A549 (cell line): ENCODE results near the gene SSR2. TPM values are rescaled to one million over a fixed set of nuclear protein-coding genes. Genes with fewer than 3 reads are reported as not detected.

Experiments used
- ATAC-seq, 2 experiments: fragments of 200-7000 bp in 1 of 2; fragments of >200 bp in 1 of 2; cut with Nextera tagmentation in 1 of 2; cut with Tn5 transposase in 1 of 2; 3 replicates each; pipeline versions ENCODE4 v1.8.0 to v1.9.1; 2018 to 2020; ENCODE audit warnings: mild to moderate bottlenecking in 1 of 2, moderate library complexity in 1 of 2
- CTCF ChIA-PET: fragments of 300-600 bp; sonication (Branson Sonifier 250); formaldehyde crosslinking; extraction: SDS; loops from one replicate; lab custom pipeline; 2021; ENCODE audit warnings: antibody characterized with exemption, inconsistent platforms; lab: Yijun Ruan, JAX
- POLR2A ChIA-PET: fragments of 350-600 bp; formaldehyde crosslinking; extraction: SDS; loops from one replicate; lab custom pipeline; 2021; ENCODE audit warnings: antibody characterized with exemption, inconsistent platforms; lab: Yijun Ruan, JAX
- DNase-seq, 2 experiments: peaks; one replicate each; pipeline versions ENCODE4 v3.0.0 to v3.0.0-alpha.2; 2011 to 2016; ENCODE audit warnings: low read depth in 1 of 2, low spot score in 1 of 2
- FAIRE-seq: peaks from 2 replicates; lab custom pipeline; 2011; peaks lifted over from hg19 to GRCh38; lab: Jason Lieb, UNC
- H3K27ac ChIP-seq, 2 experiments: fragments of >200 bp; sonication (Bioruptor Twin); formaldehyde crosslinking; 3 replicates each; pipeline ENCODE4 v1.5.1; 2016 to 2017
- H3K4me1 ChIP-seq: fragments of >200 bp; sonication (Bioruptor Twin); formaldehyde crosslinking; 3 replicates; pipeline ENCODE4 v1.6.1; 2016
- H3K4me2 ChIP-seq: fragments of >200 bp; sonication (Bioruptor Twin); formaldehyde crosslinking; 3 replicates; pipeline ENCODE4 v1.6.1; 2016
- H3K4me3 ChIP-seq: fragments of >200 bp; sonication (Bioruptor Twin); formaldehyde crosslinking; 3 replicates; pipeline ENCODE4 v1.5.1; 2016
- H3K9me3 ChIP-seq: fragments of >200 bp; sonication (Bioruptor Twin); formaldehyde crosslinking; 3 replicates; pipeline ENCODE4 v1.6.1; 2016
- CHD4 ChIP-seq: fragments of 200-600 bp; sonication (generic); IDR thresholded peaks from 2 replicates; pipeline ENCODE4 v1.6.1; 2016; ENCODE audit warnings: antibody characterized with exemption, mild to moderate bottlenecking, borderline replicate concordance
- CTCF ChIP-seq: fragments of >200 bp; sonication (Bioruptor Twin); formaldehyde crosslinking; IDR thresholded peaks from 3 replicates; pipeline ENCODE4 v1.5.1; 2016
- EP300 ChIP-seq, 2 experiments: fragments of >200 bp; sonication (Bioruptor Twin); formaldehyde crosslinking; IDR thresholded peaks; 2 replicates in 1 of 2; 3 replicates in 1 of 2; pipeline ENCODE4 v1.6.1; 2016 to 2017
- ESRRA ChIP-seq: fragments of 150-350 bp; IDR thresholded peaks from 2 replicates; pipeline ENCODE4 v1.6.1; 2014; ENCODE audit warnings: mild to moderate bottlenecking, low read length, borderline replicate concordance
- FOXS1 ChIP-seq: fragments of 250-450 bp; sonication (Bioruptor Pico); IDR thresholded peaks from 2 replicates; pipeline ENCODE4 v1.5.0; 2020; ENCODE audit warnings: mild to moderate bottlenecking, moderate library complexity
- HDAC2 ChIP-seq: fragments of 200-600 bp; sonication (generic); IDR thresholded peaks from 2 replicates; pipeline ENCODE4 v1.6.1; 2016
- HEYL ChIP-seq: fragments of 250-450 bp; sonication (Bioruptor Pico); IDR thresholded peaks from 2 replicates; pipeline ENCODE4 v1.8.0; 2021; ENCODE audit warnings: mild to moderate bottlenecking, moderate library complexity
- HMGXB4 ChIP-seq: fragments of 250-450 bp; sonication (Bioruptor Pico); IDR thresholded peaks from 2 replicates; pipeline ENCODE4 v1.5.0; 2021; ENCODE audit warnings: mild to moderate bottlenecking, moderate library complexity, borderline replicate concordance
- JUN ChIP-seq, 2 experiments: fragments of >200 bp; sonication (Bioruptor Twin); formaldehyde crosslinking; IDR thresholded peaks; 2 replicates in 1 of 2; 3 replicates in 1 of 2; pipeline ENCODE4 v1.6.1; 2016 to 2017
- KDM5A ChIP-seq: fragments of 200-600 bp; sonication (generic); IDR thresholded peaks from 2 replicates; pipeline ENCODE4 v1.6.1; 2016; ENCODE audit warnings: antibody characterized with exemption, mild to moderate bottlenecking
- MAX ChIP-seq: IDR thresholded peaks from 2 replicates; pipeline ENCODE4 v1.6.1; 2012
- RAD21 ChIP-seq, 2 experiments: fragments of >200 bp in 1 of 2; sonication (Bioruptor Twin) in 1 of 2; formaldehyde crosslinking in 1 of 2; IDR thresholded peaks in 1 of 2; conservative IDR thresholded peaks in 1 of 2; 2 replicates in 1 of 2; 3 replicates in 1 of 2; pipeline ENCODE4 v1.6.1; 2012 to 2018; ENCODE audit warnings: inconsistent platforms in 1 of 2
- RFX5 ChIP-seq: fragments of 450-650 bp; IDR thresholded peaks from 2 replicates; pipeline ENCODE4 v1.7.1; 2014; ENCODE audit warnings: antibody characterized with exemption, mild to moderate bottlenecking, moderate library complexity
- RNF2 ChIP-seq: fragments of 200-600 bp; sonication (generic); IDR thresholded peaks from 2 replicates; pipeline ENCODE4 v1.6.1; 2016; ENCODE audit warnings: low read depth, mild to moderate bottlenecking, antibody characterized with exemption, moderate library complexity, borderline replicate concordance
- TFCP2L1 ChIP-seq: fragments of 250-450 bp; sonication (Bioruptor Pico); IDR thresholded peaks from 2 replicates; pipeline ENCODE4 v1.5.0; 2021; ENCODE audit warnings: mild to moderate bottlenecking
- TP53 ChIP-seq: fragments of 250-450 bp; sonication (Bioruptor Pico); IDR thresholded peaks from 2 replicates; pipeline ENCODE4 v1.5.0; 2021; ENCODE audit warnings: mild to moderate bottlenecking, moderate library complexity
- USF2 ChIP-seq: fragments of 450-650 bp; IDR thresholded peaks from 2 replicates; pipeline ENCODE4 v1.6.1; 2014; ENCODE audit warnings: antibody characterized with exemption
- WGBS: methylation state at CpG from one replicate; pipeline ENCODE4 v1.1.6; 2017; ENCODE audit errors: missing lambda C conversion rate; 5-methylcytosine and 5-hydroxymethylcytosine counted together
- polyA plus RNA-seq, 4 experiments: library from polyadenylated mRNA; depleted of rRNA in 3 of 4; stranded (reverse); fragments of >200 nt; fragmentation: RNase III in 1 of 4; extraction: RNeasy Plus Mini Kit Qiagen cat#74134 plus additional on column Dnase treatment in 1 of 4; gene quantifications; 2 replicates in 3 of 4; 3 replicates in 1 of 4; pipeline ENCODE4 v1.2.3, GENCODE V29; 2011 to 2017
- TF ChIP-seq, protein P1 (sequence below): fragments of 200-600 bp; sonication (generic); IDR thresholded peaks from 2 replicates; pipeline ENCODE4 v1.6.1; 2016; ENCODE audit warnings: antibody characterized with exemption, mild to moderate bottlenecking, moderate library complexity

The SSR2 gene
- polyA plus RNA-seq, 2 of the 4 experiments (the other 2 are of a cell fraction), result 261 to 382 TPM

DNA sequence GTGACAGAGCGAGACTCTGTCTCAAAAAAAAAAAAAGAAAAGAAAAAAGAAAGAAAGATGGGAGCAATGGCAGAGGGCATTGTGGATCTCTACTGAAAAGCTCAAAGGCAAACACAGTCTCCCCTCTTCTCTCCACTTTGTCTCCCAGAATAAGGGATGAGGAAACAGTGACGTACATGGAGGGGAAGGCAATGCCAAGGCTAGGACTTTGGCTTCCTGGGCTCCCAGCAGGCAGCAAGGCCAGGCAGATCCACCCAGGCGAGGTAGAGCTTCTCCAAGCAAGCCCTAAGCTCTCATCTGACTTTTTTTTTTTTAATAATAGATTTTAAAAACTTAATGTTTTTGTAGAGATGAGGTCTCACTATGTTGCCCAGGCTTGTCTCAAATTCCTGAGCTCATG, 47.0 kb downstream of the SSR2 start:
- H3K9me3 ChIP-seq, result no peaks in the 10 kb centered on the region
- DNase-seq (no peak), ATAC-seq (no peak), FAIRE-seq (no peak)
- H3K4me1 ChIP-seq, result peaks cover 77% of the 10 kb centered on the region
- H3K4me2 ChIP-seq, result no peak overlapping the region
- H3K4me3 ChIP-seq, result no peak overlapping the region
- WGBS, result 94% methylated on average over 3 of the region's 3 CpGs
- CTCF ChIA-PET, result interaction anchor here (0.7 to 24.7 kb wide), 6 partner anchors 9 to 123 kb away, joined by 3 to 423 read pairs (median 9); partner anchors contain the start of gene RXFP4
- POLR2A ChIA-PET, result interaction anchor here (0.5 to 0.8 kb wide), 2 partner anchors 10 to 219 kb away, joined by 3 read pairs; no protein-coding TSS in a partner anchor
- no peak overlapping the region for H3K27ac ChIP-seq
- TF ChIP-seq RNF2 (no peak), CTCF (no peak), HDAC2 (no peak), EP300 (IDR thresholded peaks at IDR 0.05) (no peak), TP53 (CRISPR knock-in tag) (no peak), HEYL (CRISPR knock-in tag) (no peak), RAD21 (conservative IDR thresholded peaks at IDR 0.05 in 1 of 2, IDR thresholded peaks at IDR 0.05 in 1 of 2) (no peak), TFCP2L1 (CRISPR knock-in tag) (no peak), HMGXB4 (CRISPR knock-in tag) (no peak), JUN (IDR thresholded peaks at IDR 0.05) (no peak), RFX5 (no peak), CHD4 (no peak), USF2 (no peak), FOXS1 (no peak), MAX (no peak), ESRRA (no peak), KDM5A (no peak)
- TF ChIP-seq, protein P1, sequence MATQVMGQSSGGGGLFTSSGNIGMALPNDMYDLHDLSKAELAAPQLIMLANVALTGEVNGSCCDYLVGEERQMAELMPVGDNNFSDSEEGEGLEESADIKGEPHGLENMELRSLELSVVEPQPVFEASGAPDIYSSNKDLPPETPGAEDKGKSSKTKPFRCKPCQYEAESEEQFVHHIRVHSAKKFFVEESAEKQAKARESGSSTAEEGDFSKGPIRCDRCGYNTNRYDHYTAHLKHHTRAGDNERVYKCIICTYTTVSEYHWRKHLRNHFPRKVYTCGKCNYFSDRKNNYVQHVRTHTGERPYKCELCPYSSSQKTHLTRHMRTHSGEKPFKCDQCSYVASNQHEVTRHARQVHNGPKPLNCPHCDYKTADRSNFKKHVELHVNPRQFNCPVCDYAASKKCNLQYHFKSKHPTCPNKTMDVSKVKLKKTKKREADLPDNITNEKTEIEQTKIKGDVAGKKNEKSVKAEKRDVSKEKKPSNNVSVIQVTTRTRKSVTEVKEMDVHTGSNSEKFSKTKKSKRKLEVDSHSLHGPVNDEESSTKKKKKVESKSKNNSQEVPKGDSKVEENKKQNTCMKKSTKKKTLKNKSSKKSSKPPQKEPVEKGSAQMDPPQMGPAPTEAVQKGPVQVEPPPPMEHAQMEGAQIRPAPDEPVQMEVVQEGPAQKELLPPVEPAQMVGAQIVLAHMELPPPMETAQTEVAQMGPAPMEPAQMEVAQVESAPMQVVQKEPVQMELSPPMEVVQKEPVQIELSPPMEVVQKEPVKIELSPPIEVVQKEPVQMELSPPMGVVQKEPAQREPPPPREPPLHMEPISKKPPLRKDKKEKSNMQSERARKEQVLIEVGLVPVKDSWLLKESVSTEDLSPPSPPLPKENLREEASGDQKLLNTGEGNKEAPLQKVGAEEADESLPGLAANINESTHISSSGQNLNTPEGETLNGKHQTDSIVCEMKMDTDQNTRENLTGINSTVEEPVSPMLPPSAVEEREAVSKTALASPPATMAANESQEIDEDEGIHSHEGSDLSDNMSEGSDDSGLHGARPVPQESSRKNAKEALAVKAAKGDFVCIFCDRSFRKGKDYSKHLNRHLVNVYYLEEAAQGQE, result no peak
- TF ChIP-seq, all 56 proteins: peak for 0
